HepG2 (cell line): Measurements from ENCODE around the gene RPL6.
"Not testable (repeated sequence)": the region's sequence is repeated elsewhere in the genome, so short reads cannot be mapped to it uniquely, and the experiment has no call there.

ENCODE experiments used
- KAT8 ChIP-seq: IDR thresholded peaks from 2 replicates; pipeline ENCODE4 v1.6.1; 2016; ENCODE audit warnings: missing genetic modification reagents, missing compliant biosample characterization
- KLF9 ChIP-seq: IDR thresholded peaks from 2 replicates; pipeline ENCODE4 v1.6.1; 2016; ENCODE audit warnings: low read depth
- MTF2 ChIP-seq: sonication (generic); formaldehyde crosslinking; IDR thresholded peaks from 2 replicates; pipeline ENCODE4 v1.5.0; 2020; ENCODE audit warnings: missing genetic modification reagents, borderline replicate concordance
- POLR2A ChIP-seq, 2 experiments: IDR thresholded peaks; 2 replicates each; pipeline ENCODE4 v1.6.1; 2011; ENCODE audit warnings: low read depth in 2 of 2, low read length in 2 of 2, mild to moderate bottlenecking in 1 of 2, moderate library complexity in 1 of 2; ENCODE audit not compliant: insufficient read depth in 1 of 2
- RAD21 ChIP-seq: fragments of 450-650 bp; formaldehyde crosslinking; IDR thresholded peaks from 2 replicates; pipeline ENCODE4 v1.5.0; 2020; ENCODE audit warnings: mild to moderate bottlenecking
- SOX6 ChIP-seq, 2 experiments: fragments of 450-650 bp in 1 of 2; sonication (generic) in 1 of 2; formaldehyde crosslinking in 1 of 2; IDR thresholded peaks; 2 replicates each; pipeline versions ENCODE4 v1.4.0 to v1.6.1; 2017 to 2020; ENCODE audit warnings: antibody characterized with exemption in 1 of 2, mild to moderate bottlenecking in 1 of 2, missing genetic modification reagents in 1 of 2
- ZBTB43 ChIP-seq: sonication (generic); formaldehyde crosslinking; conservative IDR thresholded peaks from 2 replicates; pipeline ENCODE4 v1.4.0; 2020; ENCODE audit warnings: missing genetic modification reagents

DNA sequence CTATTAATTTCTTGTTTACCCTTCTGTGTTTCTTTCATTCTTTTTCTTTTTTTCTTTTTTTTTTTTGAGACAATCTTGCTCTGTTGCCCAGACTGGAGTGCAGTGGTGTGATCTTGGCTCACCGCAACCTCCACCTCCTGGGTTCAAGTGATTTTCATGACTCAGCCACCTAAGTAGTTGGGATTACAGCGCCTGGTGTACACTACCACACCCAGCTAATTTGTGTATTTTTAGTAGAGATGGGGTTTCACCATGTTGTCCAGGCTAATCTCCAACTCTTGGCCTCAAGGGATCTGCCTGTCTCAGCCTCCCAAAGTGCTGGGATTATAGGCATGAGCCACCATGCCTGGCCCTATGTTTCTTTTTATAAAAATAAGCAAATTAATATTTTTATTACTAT, 38.8 kb upstream of the RPL6 start:
- TF ChIP-seq SOX6 (IDR thresholded peaks at IDR 0.05); SOX6 (CRISPR knock-in tag; IDR thresholded peaks at IDR 0.05); KAT8 (CRISPR knock-in tag); POLR2A (IDR thresholded peaks at IDR 0.05; ENCODE audit: insufficient read depth in 1 of 2, low read depth in 2 of 2, low read length in 2 of 2); ZBTB43 (CRISPR knock-in tag); MTF2 (CRISPR knock-in tag); KLF9 (CRISPR knock-in tag); RAD21: not testable (repeated sequence)
